CD14-positive monocyte (primary cell): ENCODE measurements around the gene SLC1A6. TPM values are rescaled to one million over a fixed set of nuclear protein-coding genes. Genes with fewer than 3 reads are reported as not detected.

Experiments
- DNase-seq, 3 donors: peaks; one replicate each; pipeline ENCODE4 v3.0.0-alpha.2; 2011 to 2022
- H2AFZ ChIP-seq: 2 replicates; pipeline ENCODE4 v1.6.0; 2012; ENCODE audit warnings: mild to moderate bottlenecking, low read depth, low read length, inconsistent platforms; ENCODE audit not compliant: insufficient read depth, poor library complexity, severe bottlenecking
- H3K27ac ChIP-seq, 2 donors: 1 replicate in 1 of 2; 2 replicates in 1 of 2; pipeline ENCODE4 v1.5.1; 2012 to 2013; ENCODE audit warnings: low read length in 2 of 2, control low read depth in 1 of 2, inconsistent platforms in 1 of 2, low read depth in 1 of 2, mild to moderate bottlenecking in 1 of 2
- H3K27me3 ChIP-seq, 2 donors: one replicate each; pipeline versions ENCODE4 v1.6.0 to v1.6.1; 2011 to 2013; ENCODE audit warnings: low read length in 2 of 2; ENCODE audit not compliant: control insufficient read depth in 2 of 2, insufficient read depth in 2 of 2
- H3K36me3 ChIP-seq, 2 donors: replicated peaks in 1 of 2; 1 replicate in 1 of 2; 2 replicates in 1 of 2; pipeline versions ENCODE4 v1.5.1 to v1.6.1; 2012 to 2013; ENCODE audit warnings: low read length in 2 of 2, control low read depth in 1 of 2, inconsistent platforms in 1 of 2, mild to moderate bottlenecking in 1 of 2; ENCODE audit not compliant: insufficient read depth in 2 of 2, control insufficient read depth in 1 of 2
- H3K4me1 ChIP-seq, 2 donors: 1 replicate in 1 of 2; 2 replicates in 1 of 2; pipeline versions ENCODE4 v1.5.1 to v1.6.1; 2012 to 2013; ENCODE audit warnings: low read length in 2 of 2, control low read depth in 1 of 2, inconsistent platforms in 1 of 2, mild to moderate bottlenecking in 1 of 2, moderate library complexity in 1 of 2; ENCODE audit not compliant: insufficient read depth in 2 of 2, control insufficient read depth in 1 of 2
- H3K4me2 ChIP-seq: replicated peaks from 2 replicates; pipeline ENCODE3; 2012; ENCODE audit warnings: low read length, moderate library complexity, mild to moderate bottlenecking; ENCODE audit not compliant: poor library complexity, severe bottlenecking; ENCODE audit errors: extremely low read depth
- H3K4me3 ChIP-seq, 3 experiments: fragments of 200-600 bp in 1 of 3; sonication (generic) in 1 of 3; replicated peaks in 1 of 3; 1 replicate in 2 of 3; 2 replicates in 1 of 3; pipeline ENCODE4 v1.5.1; 2011 to 2013; ENCODE audit warnings: low read length in 3 of 3, mild to moderate bottlenecking in 3 of 3, control low read depth in 2 of 3, low read depth in 2 of 3, inconsistent platforms in 1 of 3, moderate library complexity in 1 of 3
- H3K79me2 ChIP-seq: 2 replicates; pipeline ENCODE4 v1.6.0; 2012; ENCODE audit warnings: mild to moderate bottlenecking, control low read depth, inconsistent platforms, low read length, moderate library complexity; ENCODE audit not compliant: insufficient read depth
- H3K9ac ChIP-seq: 2 replicates; pipeline ENCODE4 v1.6.0; 2017; ENCODE audit warnings: low read length, mild to moderate bottlenecking; ENCODE audit not compliant: insufficient read depth, poor library complexity, severe bottlenecking
- H3K9me3 ChIP-seq, 2 donors: replicated peaks in 1 of 2; 1 replicate in 1 of 2; 2 replicates in 1 of 2; pipeline versions ENCODE4 v1.5.1 to v1.6.1; 2012 to 2013; ENCODE audit warnings: low read length in 2 of 2, control low read depth in 1 of 2; ENCODE audit not compliant: control insufficient read depth in 1 of 2, insufficient read depth in 1 of 2
- H4K20me1 ChIP-seq: 2 replicates; pipeline ENCODE4 v1.6.0; 2012; ENCODE audit warnings: mild to moderate bottlenecking, low read length, control low read depth, moderate library complexity; ENCODE audit not compliant: insufficient read depth
- H3K27ac Mint-ChIP-seq, 7 donors: one replicate each; pipeline ENCODE4 v1.8.0; 2020; ENCODE audit warnings: mild to moderate bottlenecking in 7 of 7, mixed read lengths in 7 of 7, moderate library complexity in 6 of 7, inconsistent platforms in 2 of 7
- H3K27me3 Mint-ChIP-seq, 3 donors: one replicate each; pipeline ENCODE4 v1.8.0; 2021 to 2022; ENCODE audit warnings: low read depth in 3 of 3, mild to moderate bottlenecking in 3 of 3, mixed read lengths in 3 of 3, moderate library complexity in 3 of 3, inconsistent platforms in 1 of 3
- H3K36me3 Mint-ChIP-seq, 2 donors: one replicate each; pipeline ENCODE4 v1.8.0; 2020; ENCODE audit warnings: mixed read lengths in 2 of 2, inconsistent platforms in 1 of 2, mild to moderate bottlenecking in 1 of 2
- H3K4me1 Mint-ChIP-seq: one replicate; pipeline ENCODE4 v1.8.0; 2020; ENCODE audit warnings: mild to moderate bottlenecking, mixed read lengths
- H3K4me3 Mint-ChIP-seq, 2 donors: one replicate each; pipeline ENCODE4 v1.8.0; 2020; ENCODE audit warnings: mild to moderate bottlenecking in 2 of 2, mixed read lengths in 2 of 2, moderate library complexity in 1 of 2
- H3K9me3 Mint-ChIP-seq, 7 donors: one replicate each; pipeline ENCODE4 v1.8.0; 2020 to 2022; ENCODE audit warnings: mixed read lengths in 7 of 7, mild to moderate bottlenecking in 6 of 7, moderate library complexity in 6 of 7, inconsistent platforms in 2 of 7
- WGBS: methylation state at CpG from one replicate; pipeline ENCODE4 v1.1.5; 2013; ENCODE audit warnings: missing lambda C conversion rate; ENCODE audit not compliant: insufficient coverage; 5-methylcytosine and 5-hydroxymethylcytosine counted together
- intact Hi-C, 2 donors: fragments of 100-400 bp; cut with micrococcal nuclease; formaldehyde crosslinking; loops; one replicate each; pipeline versions ENCODE4 v1.15.0 to v1.15.1; 2023
- polyA plus RNA-seq, 3 donors: library from polyadenylated mRNA; depleted of rRNA in 1 of 3; unstranded in 2 of 3; stranded (reverse) in 1 of 3; fragments of 300-500 nt in 2 of 3; fragments of >200 nt in 1 of 3; fragmentation: Illumina TruSeq in 2 of 3; gene quantifications; 1 replicate in 2 of 3; 2 replicates in 1 of 3; pipeline ENCODE4 v1.2.3, GENCODE V29; 2012 to 2021
- TF ChIP-seq, protein P1 (sequence below): fragments of 200-600 bp; IDR thresholded peaks from one replicate; pipeline ENCODE4 v1.8.0; 2022; ENCODE audit warnings: antibody characterized with exemption, mild to moderate bottlenecking

The SLC1A6 gene
- polyA plus RNA-seq, 3 donors: not detected

DNA sequence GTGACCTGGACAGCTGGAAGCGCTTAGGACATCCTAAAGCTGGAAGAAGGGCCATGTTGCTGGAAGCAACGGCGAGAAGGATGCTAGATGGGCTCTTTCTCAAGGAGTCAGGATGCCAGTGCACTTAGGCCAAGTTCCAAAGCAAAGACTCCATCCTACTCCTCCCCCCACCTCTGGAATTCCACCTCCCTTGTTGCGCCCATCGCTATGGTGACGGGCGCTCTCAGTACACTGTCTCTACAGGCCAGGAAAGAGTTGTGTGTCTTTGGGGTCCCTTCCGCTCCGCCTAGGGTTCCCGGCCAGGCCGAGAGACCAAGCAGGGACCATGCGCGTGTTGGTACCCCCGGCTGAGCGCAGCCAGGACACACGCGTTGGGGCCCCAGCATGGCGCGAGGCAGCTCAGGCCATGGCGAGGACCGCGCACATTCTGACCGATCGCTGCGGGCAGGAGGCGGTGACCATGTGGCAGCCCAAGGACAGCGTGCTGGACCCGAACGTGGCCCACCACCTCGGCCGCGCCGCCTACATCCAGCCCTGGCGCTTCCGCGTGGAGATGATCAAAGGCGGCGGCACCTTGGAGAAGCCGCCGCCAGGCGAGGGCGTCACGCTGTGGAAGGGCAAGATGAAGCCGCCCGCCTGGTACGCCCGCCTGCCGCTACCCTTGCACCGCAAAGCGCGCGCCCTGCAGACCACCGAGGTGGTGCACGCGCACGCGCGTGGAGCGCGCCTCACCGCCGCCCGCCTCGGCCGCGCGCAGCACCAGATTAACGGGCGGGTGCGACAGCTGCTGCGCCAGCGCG lies 31.0 kb upstream of the SLC1A6 start:
- Mint-ChIP-seq H3K4me3 (peak overlapping the region in 1 of 2 donors; percentile 71), H3K27me3 (peaks cover 30 to 40% (median 34%) of the 10 kb centered on the region in 3 donors), H3K4me1 (no peaks in the 10 kb centered on the region), H3K9me3 (peaks cover 0 to 8% (median 0%) of the 10 kb centered on the region in 7 donors), H3K27ac (no peak overlapping the region), H3K36me3 (peaks cover 0 to 2% of the 10 kb centered on the region in 2 donors)
- no peak for DNase-seq
- Histone ChIP-seq H3K79me2 (no peaks in the 10 kb centered on the region), H2AFZ (no peak overlapping the region), H3K9ac (no peak overlapping the region), H3K4me3 (no peak overlapping the region), H3K27me3 (peaks cover 0 to 35% of the 10 kb centered on the region in 2 donors), H3K36me3 (no peaks in the 10 kb centered on the region), H4K20me1 (no peaks in the 10 kb centered on the region), H3K27ac (no peak overlapping the region), H3K9me3 (no peaks in the 10 kb centered on the region), H3K4me2 (no peak overlapping the region), H3K4me1 (no peaks in the 10 kb centered on the region)
- intact Hi-C loops: no loop called here
- TF ChIP-seq, protein P1, sequence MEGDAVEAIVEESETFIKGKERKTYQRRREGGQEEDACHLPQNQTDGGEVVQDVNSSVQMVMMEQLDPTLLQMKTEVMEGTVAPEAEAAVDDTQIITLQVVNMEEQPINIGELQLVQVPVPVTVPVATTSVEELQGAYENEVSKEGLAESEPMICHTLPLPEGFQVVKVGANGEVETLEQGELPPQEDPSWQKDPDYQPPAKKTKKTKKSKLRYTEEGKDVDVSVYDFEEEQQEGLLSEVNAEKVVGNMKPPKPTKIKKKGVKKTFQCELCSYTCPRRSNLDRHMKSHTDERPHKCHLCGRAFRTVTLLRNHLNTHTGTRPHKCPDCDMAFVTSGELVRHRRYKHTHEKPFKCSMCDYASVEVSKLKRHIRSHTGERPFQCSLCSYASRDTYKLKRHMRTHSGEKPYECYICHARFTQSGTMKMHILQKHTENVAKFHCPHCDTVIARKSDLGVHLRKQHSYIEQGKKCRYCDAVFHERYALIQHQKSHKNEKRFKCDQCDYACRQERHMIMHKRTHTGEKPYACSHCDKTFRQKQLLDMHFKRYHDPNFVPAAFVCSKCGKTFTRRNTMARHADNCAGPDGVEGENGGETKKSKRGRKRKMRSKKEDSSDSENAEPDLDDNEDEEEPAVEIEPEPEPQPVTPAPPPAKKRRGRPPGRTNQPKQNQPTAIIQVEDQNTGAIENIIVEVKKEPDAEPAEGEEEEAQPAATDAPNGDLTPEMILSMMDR: no peak
- WGBS: 8% methylated on average over 69 of the region's 73 CpGs

DNA sequence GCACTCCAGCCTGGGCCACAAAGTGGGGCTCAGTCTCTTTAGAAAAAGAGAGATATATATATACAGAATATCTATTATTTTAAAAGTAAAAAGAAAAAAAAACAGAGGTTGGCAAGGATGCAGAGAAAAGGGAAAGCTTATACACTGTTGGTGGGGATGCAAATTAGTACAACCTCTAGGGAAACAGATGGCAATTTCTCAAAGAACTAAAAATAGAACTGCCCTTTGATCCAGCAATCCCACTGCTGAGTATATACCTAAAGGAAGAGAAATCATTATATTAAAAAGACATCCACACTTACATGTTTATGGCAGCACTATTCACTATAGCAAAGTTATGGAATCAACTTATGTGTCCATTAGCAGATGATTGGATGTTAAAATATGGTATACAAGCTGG lies 28.6 kb upstream of the SLC1A6 start:
- H3K4me1 ChIP-seq: no peaks in the 10 kb centered on the region
- peaks cover 29 to 46% (median 43%) of the 10 kb centered on the region in 3 donors for H3K27me3 Mint-ChIP-seq
- peaks cover 0 to 32% of the 10 kb centered on the region in 2 donors for H3K27me3 ChIP-seq
- no peaks in the 10 kb centered on the region for H3K4me1 Mint-ChIP-seq
- no peaks in the 10 kb centered on the region for H3K36me3 ChIP-seq
- H3K9me3 Mint-ChIP-seq: peaks cover 0 to 3% (median 0%) of the 10 kb centered on the region in 7 donors
- no peak overlapping the region for H3K4me3 ChIP-seq
- H3K27ac ChIP-seq: no peak overlapping the region
- no peak for DNase-seq
- H4K20me1 ChIP-seq: no peaks in the 10 kb centered on the region
- H3K27ac Mint-ChIP-seq: no peak overlapping the region
- H3K4me3 Mint-ChIP-seq: peak overlapping the region in 1 of 2 donors; percentile 30
- H3K9me3 ChIP-seq: no peaks in the 10 kb centered on the region
- no peak overlapping the region for H3K9ac ChIP-seq
- H3K36me3 Mint-ChIP-seq: peaks cover 0 to 2% of the 10 kb centered on the region in 2 donors
- intact Hi-C loops: no loop called here
- no peaks in the 10 kb centered on the region for H3K79me2 ChIP-seq
- no peak overlapping the region for H2AFZ ChIP-seq
- TF ChIP-seq, protein P1: no peak
- no peak overlapping the region for H3K4me2 ChIP-seq
